Erythroblast (primary cell): ENCODE results near the gene BIRC3.

Source experiments
- GATA1 ChIP-seq: IDR thresholded peaks from 2 replicates; pipeline ENCODE4 v1.6.1; 2011; ENCODE audit warnings: low read depth, mild to moderate bottlenecking, control low read depth, low read length, moderate library complexity
- POLR2A ChIP-seq: IDR thresholded peaks from 2 replicates; pipeline ENCODE4 v1.6.1; 2011; ENCODE audit warnings: mild to moderate bottlenecking, low read length

DNA sequence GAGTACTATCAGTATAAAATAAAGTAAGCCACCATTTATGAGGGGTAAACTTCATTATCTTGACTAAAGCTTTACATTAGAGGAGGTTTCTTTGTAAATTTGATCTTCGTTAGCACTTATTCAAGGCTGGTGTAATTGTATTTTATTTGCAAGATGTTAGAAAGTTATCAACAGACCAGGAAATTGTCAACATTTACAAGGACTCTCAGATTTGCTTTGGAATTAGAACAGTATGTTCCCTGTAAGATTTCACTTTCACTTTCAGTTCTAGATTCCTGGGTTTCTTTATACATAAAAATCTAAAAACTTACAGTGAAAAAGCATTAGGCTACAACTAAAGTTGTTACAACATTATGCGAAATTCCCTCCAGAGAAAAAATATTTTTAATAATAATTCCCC lies 4.6 kb upstream of the BIRC3 start:
- TF ChIP-seq POLR2A (no peak), GATA1 (no peak)
